ENCODE measurements around the gene ELAVL1.

DNA sequence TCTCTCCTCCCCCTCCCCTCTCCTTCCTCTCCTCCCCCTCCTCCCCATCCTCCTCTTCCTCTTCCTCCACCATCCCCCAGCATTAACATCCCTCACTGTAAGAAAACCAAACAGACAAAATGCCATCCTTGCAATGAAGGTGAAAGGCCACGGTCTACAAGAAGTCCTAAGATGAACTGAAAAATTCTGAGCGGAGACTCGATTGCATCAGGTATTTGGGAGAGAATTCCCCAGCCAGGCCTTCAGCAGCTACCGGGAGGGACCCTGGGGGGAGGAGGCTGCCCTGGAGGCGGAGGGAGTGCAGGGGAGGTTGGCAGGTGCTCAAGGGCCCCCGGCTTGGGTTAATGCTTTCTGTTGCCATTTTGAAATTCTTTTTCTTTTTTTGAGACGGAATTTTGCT lies 51.9 kb downstream of the ELAVL1 start:
- TF ChIP-seq POLR2A (IDR thresholded peaks at IDR 0.05), result no peak
- TF ChIP-seq, protein P1, sequence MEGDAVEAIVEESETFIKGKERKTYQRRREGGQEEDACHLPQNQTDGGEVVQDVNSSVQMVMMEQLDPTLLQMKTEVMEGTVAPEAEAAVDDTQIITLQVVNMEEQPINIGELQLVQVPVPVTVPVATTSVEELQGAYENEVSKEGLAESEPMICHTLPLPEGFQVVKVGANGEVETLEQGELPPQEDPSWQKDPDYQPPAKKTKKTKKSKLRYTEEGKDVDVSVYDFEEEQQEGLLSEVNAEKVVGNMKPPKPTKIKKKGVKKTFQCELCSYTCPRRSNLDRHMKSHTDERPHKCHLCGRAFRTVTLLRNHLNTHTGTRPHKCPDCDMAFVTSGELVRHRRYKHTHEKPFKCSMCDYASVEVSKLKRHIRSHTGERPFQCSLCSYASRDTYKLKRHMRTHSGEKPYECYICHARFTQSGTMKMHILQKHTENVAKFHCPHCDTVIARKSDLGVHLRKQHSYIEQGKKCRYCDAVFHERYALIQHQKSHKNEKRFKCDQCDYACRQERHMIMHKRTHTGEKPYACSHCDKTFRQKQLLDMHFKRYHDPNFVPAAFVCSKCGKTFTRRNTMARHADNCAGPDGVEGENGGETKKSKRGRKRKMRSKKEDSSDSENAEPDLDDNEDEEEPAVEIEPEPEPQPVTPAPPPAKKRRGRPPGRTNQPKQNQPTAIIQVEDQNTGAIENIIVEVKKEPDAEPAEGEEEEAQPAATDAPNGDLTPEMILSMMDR (IDR thresholded peaks at IDR 0.05), result no peak

Measured in right lobe of liver (tissue), 4 donors.